Activated CD8-positive, alpha-beta T cell treated with anti-CD3 and anti-CD28 coated beads, Interleukin-2, amount 10 ng/mL, durations not matched to agents 7 days and 5 days (primary cell): Measurements from ENCODE around the gene NRXN3. TPM values are rescaled to one million over a fixed set of nuclear protein-coding genes. Genes with fewer than 3 reads are reported as not detected.

Experiments used
- ATAC-seq: fragments of 150-1000 bp; cut with Tn5 transposase; one replicate; pipeline ENCODE4 v1.10.0; 2021; ENCODE audit warnings: moderate library complexity
- CTCF ChIA-PET: fragments of 350-600 bp; sonication (Branson Sonifier 250); formaldehyde crosslinking; loops from one replicate; lab custom pipeline; 2021; ENCODE audit warnings: antibody characterized with exemption; lab: Charles Lee
- POLR2A ChIA-PET: fragments of 350-600 bp; sonication (Branson Sonifier 250); formaldehyde crosslinking; loops from one replicate; lab custom pipeline; 2021; ENCODE audit warnings: antibody characterized with exemption; lab: Charles Lee
- DNase-seq: peaks from one replicate; pipeline ENCODE4 v3.0.0-alpha.2; 2020
- H3K27ac Mint-ChIP-seq: one replicate; pipeline ENCODE4 v1.8.0; 2021; ENCODE audit warnings: mild to moderate bottlenecking, mixed read lengths
- H3K27me3 Mint-ChIP-seq: one replicate; pipeline ENCODE4 v1.8.0; 2021; ENCODE audit warnings: low read depth, mixed read lengths
- H3K36me3 Mint-ChIP-seq: one replicate; pipeline ENCODE4 v1.8.0; 2021; ENCODE audit warnings: low read depth, mixed read lengths
- H3K4me1 Mint-ChIP-seq: one replicate; pipeline ENCODE4 v1.8.0; 2021; ENCODE audit warnings: low read depth, mixed read lengths
- H3K4me3 Mint-ChIP-seq: one replicate; pipeline ENCODE4 v1.8.0; 2021; ENCODE audit warnings: mild to moderate bottlenecking, mixed read lengths
- H3K9me3 Mint-ChIP-seq: one replicate; pipeline ENCODE4 v1.8.0; 2022; ENCODE audit warnings: mixed read lengths; ENCODE audit not compliant: insufficient read depth
- total RNA-seq, 2 experiments: library from RNA; stranded (reverse); gene quantifications; one replicate each; pipeline ENCODE4 v1.2.3, GENCODE V29; 2021

NRXN3 gene
- total RNA-seq, 2 experiments from 2014 or later, result not detected

- H3K4me1 Mint-ChIP-seq, result no peaks in the 10 kb centered on the region
- H3K36me3 Mint-ChIP-seq, result no peaks in the 10 kb centered on the region
- H3K4me3 Mint-ChIP-seq, result no peak overlapping the region
- ChIA-PET CTCF (no interaction called here), POLR2A (no interaction called here)
- H3K27me3 Mint-ChIP-seq, result no peaks in the 10 kb centered on the region
- H3K9me3 Mint-ChIP-seq, result peaks cover 5% of the 10 kb centered on the region
- DNase-seq (no peak), ATAC-seq (no peak)
- no peak overlapping the region for H3K27ac Mint-ChIP-seq
Measured at GRCh38 chr14:79584679-79585078, 1414.5 kb downstream of the NRXN3 start.

DNA sequence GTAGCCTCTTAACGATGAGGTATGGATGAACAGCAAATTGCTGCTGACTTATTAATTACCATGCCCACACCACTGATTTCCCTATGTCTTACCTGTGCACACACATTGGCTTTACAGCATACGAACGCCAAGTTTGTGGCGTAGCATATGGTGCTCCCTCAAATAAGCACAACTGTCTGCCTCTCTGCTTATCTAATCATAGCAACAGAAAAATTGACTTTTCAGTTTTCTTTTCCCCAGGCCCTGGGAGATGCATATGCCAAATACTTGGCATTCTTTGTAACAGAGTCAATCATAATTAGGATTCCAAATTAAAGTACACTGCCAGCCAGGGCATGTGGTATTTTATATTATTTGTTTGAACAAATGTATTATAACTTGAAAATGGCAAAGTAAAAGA is 1415.7 kb downstream of the NRXN3 start:
- H3K27ac Mint-ChIP-seq, result no peak overlapping the region
- H3K36me3 Mint-ChIP-seq, result no peaks in the 10 kb centered on the region
- H3K4me3 Mint-ChIP-seq, result no peak overlapping the region
- peaks cover 5% of the 10 kb centered on the region for H3K9me3 Mint-ChIP-seq
- ATAC-seq (no peak), DNase-seq (no peak)
- ChIA-PET CTCF (no interaction called here), POLR2A (no interaction called here)
- no peaks in the 10 kb centered on the region for H3K4me1 Mint-ChIP-seq
- no peaks in the 10 kb centered on the region for H3K27me3 Mint-ChIP-seq

- H3K27me3 Mint-ChIP-seq, result no peaks in the 10 kb centered on the region
- CTCF ChIA-PET, result no interaction called here
- ATAC-seq, result no peak
Measured at GRCh38 chr14:79586416-79586815, 1416.2 kb downstream of the NRXN3 start.

DNA sequence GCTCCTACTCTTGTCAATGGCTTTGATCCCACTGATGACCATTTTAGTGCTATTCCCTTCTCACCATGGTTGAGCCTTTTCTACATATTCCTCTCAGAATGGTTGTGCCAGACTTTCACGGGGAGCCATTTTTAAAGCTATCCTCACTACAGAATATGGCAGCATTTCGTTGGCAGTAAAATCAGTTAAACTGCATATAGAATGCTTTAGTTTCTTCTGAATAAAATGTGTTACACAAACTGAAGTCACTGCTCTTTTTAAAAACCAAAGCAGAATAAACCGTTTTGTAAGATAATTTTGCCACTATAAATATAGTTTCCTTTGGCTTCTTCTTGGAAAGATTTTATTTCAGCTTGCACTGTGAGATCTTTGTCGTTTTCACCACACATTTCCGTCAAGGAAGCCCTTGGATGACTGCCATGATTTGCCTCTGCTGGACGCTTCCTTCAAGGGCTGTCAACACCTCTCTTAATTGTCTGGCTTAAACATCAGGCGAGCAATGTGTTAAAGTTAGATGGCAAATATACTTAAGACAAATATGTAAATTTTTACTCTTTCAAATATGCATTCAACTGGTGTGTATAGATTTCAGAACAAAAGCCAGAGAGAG is 1416.9 kb downstream of the NRXN3 start:
- no peak overlapping the region for H3K4me3 Mint-ChIP-seq
- ATAC-seq (no peak), DNase-seq (no peak)
- no peak overlapping the region for H3K27ac Mint-ChIP-seq
- CTCF ChIA-PET, result no interaction called here
- H3K9me3 Mint-ChIP-seq, result peaks cover 5% of the 10 kb centered on the region
- H3K36me3 Mint-ChIP-seq, result no peaks in the 10 kb centered on the region
- no peaks in the 10 kb centered on the region for H3K4me1 Mint-ChIP-seq
- POLR2A ChIA-PET, result no interaction called here
- H3K27me3 Mint-ChIP-seq, result no peaks in the 10 kb centered on the region

More at GRCh38 chr14:79586416-79586815, 1416.2 kb downstream of the NRXN3 start:
- H3K4me3 Mint-ChIP-seq, result no peak overlapping the region
- H3K9me3 Mint-ChIP-seq, result peaks cover 5% of the 10 kb centered on the region
- POLR2A ChIA-PET, result no interaction called here
- H3K4me1 Mint-ChIP-seq, result no peaks in the 10 kb centered on the region
- no peaks in the 10 kb centered on the region for H3K36me3 Mint-ChIP-seq
- no peak overlapping the region for H3K27ac Mint-ChIP-seq
- no peak for DNase-seq

- POLR2A ChIA-PET, result no interaction called here
- H3K4me1 Mint-ChIP-seq, result no peaks in the 10 kb centered on the region
- CTCF ChIA-PET, result no interaction called here
- no peaks in the 10 kb centered on the region for H3K36me3 Mint-ChIP-seq
- no peak for ATAC-seq
- no peak overlapping the region for H3K27ac Mint-ChIP-seq
- peaks cover 5% of the 10 kb centered on the region for H3K9me3 Mint-ChIP-seq
- no peak for DNase-seq
- H3K27me3 Mint-ChIP-seq, result no peaks in the 10 kb centered on the region
- H3K4me3 Mint-ChIP-seq, result no peak overlapping the region
Measured at GRCh38 chr14:79587875-79588274, 1417.7 kb downstream of the NRXN3 start.

- peaks cover 5% of the 10 kb centered on the region for H3K9me3 Mint-ChIP-seq
Measured at GRCh38 chr14:79588398-79588797, 1418.2 kb downstream of the NRXN3 start.

GRCh38 chr14:79596551-79596950 is 1426.4 kb downstream of the NRXN3 start:
- no peaks in the 10 kb centered on the region for H3K27me3 Mint-ChIP-seq

More at GRCh38 chr14:79588398-79588797, 1418.2 kb downstream of the NRXN3 start:
- no peak for DNase-seq
- ChIA-PET CTCF (no interaction called here), POLR2A (no interaction called here)
- Mint-ChIP-seq H3K27me3 (no peaks in the 10 kb centered on the region), H3K36me3 (no peaks in the 10 kb centered on the region), H3K4me1 (no peaks in the 10 kb centered on the region), H3K4me3 (no peak overlapping the region), H3K27ac (no peak overlapping the region)
- no peak for ATAC-seq

DNA sequence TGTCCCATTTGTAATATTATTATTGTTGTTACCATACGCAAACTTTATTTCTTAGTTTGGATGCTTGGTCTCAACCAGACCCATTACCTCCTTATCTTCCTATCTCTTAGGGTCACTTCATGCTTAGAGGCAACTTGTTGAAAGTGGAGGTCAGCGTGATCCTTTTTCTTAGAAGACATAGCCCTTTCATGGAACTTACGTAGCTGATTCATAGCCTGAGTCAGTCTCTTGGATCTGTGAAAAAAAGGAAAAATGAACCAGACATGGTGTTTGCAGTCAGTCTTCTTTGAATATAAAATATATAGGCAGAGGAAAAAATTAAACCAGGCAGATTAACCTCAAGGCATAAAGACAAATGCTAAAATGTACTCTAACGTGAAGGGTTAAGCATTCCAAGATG is 1427.4 kb downstream of the NRXN3 start:
- no peaks in the 10 kb centered on the region for H3K9me3 Mint-ChIP-seq
- H3K27me3 Mint-ChIP-seq, result no peaks in the 10 kb centered on the region
- ATAC-seq, result no peak
- ChIA-PET CTCF (no interaction called here), POLR2A (no interaction called here)
- H3K4me3 Mint-ChIP-seq, result no peak overlapping the region
- H3K27ac Mint-ChIP-seq, result no peak overlapping the region
- DNase-seq, result no peak
- H3K4me1 Mint-ChIP-seq, result no peaks in the 10 kb centered on the region
- H3K36me3 Mint-ChIP-seq, result no peaks in the 10 kb centered on the region

More at GRCh38 chr14:79596551-79596950, 1426.4 kb downstream of the NRXN3 start:
- Mint-ChIP-seq H3K4me1 (no peaks in the 10 kb centered on the region), H3K9me3 (no peaks in the 10 kb centered on the region), H3K27ac (no peak overlapping the region), H3K36me3 (no peaks in the 10 kb centered on the region), H3K4me3 (no peak overlapping the region)
- ATAC-seq (no peak), DNase-seq (no peak)
- CTCF ChIA-PET, result no interaction called here
- POLR2A ChIA-PET, result no interaction called here

DNA sequence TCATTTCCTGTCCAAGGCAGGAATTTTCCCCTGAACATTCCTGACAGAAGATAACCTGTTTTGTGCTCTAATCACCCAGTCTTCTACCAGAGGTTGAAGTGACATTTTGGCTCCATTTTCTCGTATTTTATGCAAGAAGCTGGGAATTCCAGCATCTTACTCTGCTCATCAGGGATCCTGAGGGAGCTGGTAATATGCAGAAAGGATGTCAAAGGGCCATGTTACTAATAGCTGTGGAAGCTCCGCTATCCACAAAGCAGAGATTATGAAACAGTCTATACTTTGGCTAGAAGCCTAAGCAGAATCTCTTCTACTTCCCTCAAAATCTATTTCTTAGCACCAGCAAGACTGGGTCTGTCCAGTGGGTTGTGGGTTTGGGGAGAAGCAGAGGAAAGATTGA is 1428.2 kb downstream of the NRXN3 start:
- ATAC-seq (no peak), DNase-seq (no peak)
- ChIA-PET POLR2A (interaction anchor here (0.8 kb wide), 1 partner anchor 169 kb away, joined by 3 read pairs; no protein-coding TSS in a partner anchor), CTCF (no interaction called here)
- H3K4me1 Mint-ChIP-seq, result no peaks in the 10 kb centered on the region
- H3K27me3 Mint-ChIP-seq, result no peaks in the 10 kb centered on the region
- H3K9me3 Mint-ChIP-seq, result no peaks in the 10 kb centered on the region
- H3K4me3 Mint-ChIP-seq, result no peak overlapping the region
- H3K36me3 Mint-ChIP-seq, result no peaks in the 10 kb centered on the region
- H3K27ac Mint-ChIP-seq, result no peak overlapping the region

DNA sequence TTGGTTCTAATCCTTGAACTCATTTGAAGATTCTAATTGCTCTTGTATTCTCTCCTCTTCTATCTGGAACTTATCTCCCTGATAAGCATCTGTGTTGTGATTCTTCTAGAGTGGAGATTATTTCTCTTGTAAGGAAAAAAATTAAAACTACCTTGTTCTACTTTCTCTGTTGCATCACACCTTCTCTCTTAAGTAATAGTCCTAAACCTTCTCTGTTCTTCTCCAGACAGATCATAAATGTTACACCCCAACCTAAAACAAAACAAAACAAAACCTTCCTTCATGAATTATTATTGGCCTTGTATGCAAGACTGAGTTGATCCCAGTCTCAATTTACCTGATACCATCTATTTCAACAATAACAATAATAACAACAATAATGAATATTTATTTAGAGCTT is 1429.1 kb downstream of the NRXN3 start:
- Mint-ChIP-seq H3K4me1 (no peaks in the 10 kb centered on the region), H3K4me3 (no peak overlapping the region), H3K27ac (no peak overlapping the region), H3K36me3 (no peaks in the 10 kb centered on the region), H3K9me3 (no peaks in the 10 kb centered on the region), H3K27me3 (no peaks in the 10 kb centered on the region)
- POLR2A ChIA-PET, result interaction anchor here (0.8 kb wide), 1 partner anchor 168 kb away, joined by 3 read pairs; no protein-coding TSS in a partner anchor
- CTCF ChIA-PET, result no interaction called here
- ATAC-seq (no peak), DNase-seq (no peak)

DNA sequence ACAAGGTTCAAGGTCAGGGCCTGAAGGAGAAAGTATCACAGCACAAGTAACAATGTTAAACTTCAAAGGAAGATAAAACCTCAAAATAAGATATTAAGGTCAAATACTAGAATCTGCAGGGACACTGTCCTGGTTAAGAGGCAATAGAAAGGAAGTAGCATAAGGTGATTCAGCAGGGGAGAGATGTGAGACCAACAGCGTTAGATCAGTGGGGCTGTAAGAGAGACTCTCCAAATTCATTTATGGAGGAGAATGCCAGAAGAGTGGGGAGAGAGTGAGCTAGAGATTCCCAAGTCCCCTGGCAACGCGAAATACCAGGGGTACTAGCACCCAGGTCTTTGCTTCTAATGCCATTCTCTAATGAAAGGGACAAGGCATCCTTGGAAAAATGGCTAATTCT is 1430.2 kb downstream of the NRXN3 start:
- POLR2A ChIA-PET, result no interaction called here
- DNase-seq, result no peak

GRCh38 chr14:79601579-79601978 is 1431.4 kb downstream of the NRXN3 start:
- ChIA-PET POLR2A (no interaction called here), CTCF (no interaction called here)
- no peak for DNase-seq
- Mint-ChIP-seq H3K9me3 (no peaks in the 10 kb centered on the region), H3K27me3 (no peaks in the 10 kb centered on the region), H3K4me1 (no peaks in the 10 kb centered on the region), H3K27ac (no peak overlapping the region), H3K36me3 (no peaks in the 10 kb centered on the region), H3K4me3 (no peak overlapping the region)
- no peak for ATAC-seq

More for the DNA sequence above, 1430.2 kb downstream of the NRXN3 start:
- no peaks in the 10 kb centered on the region for H3K4me1 Mint-ChIP-seq
- no peak overlapping the region for H3K27ac Mint-ChIP-seq
- H3K36me3 Mint-ChIP-seq, result no peaks in the 10 kb centered on the region
- H3K27me3 Mint-ChIP-seq, result no peaks in the 10 kb centered on the region
- no peak for ATAC-seq
- no peaks in the 10 kb centered on the region for H3K9me3 Mint-ChIP-seq
- CTCF ChIA-PET, result no interaction called here
- H3K4me3 Mint-ChIP-seq, result no peak overlapping the region

GRCh38 chr14:79602045-79602444 is 1431.9 kb downstream of the NRXN3 start:
- DNase-seq (no peak), ATAC-seq (no peak)
- CTCF ChIA-PET, result no interaction called here
- H3K27me3 Mint-ChIP-seq, result no peaks in the 10 kb centered on the region
- no peaks in the 10 kb centered on the region for H3K9me3 Mint-ChIP-seq
- POLR2A ChIA-PET, result interaction anchor here (0.6 kb wide), 1 partner anchor 114 kb away, joined by 3 read pairs; no protein-coding TSS in a partner anchor
- H3K4me1 Mint-ChIP-seq, result no peaks in the 10 kb centered on the region
- no peak overlapping the region for H3K4me3 Mint-ChIP-seq
- H3K27ac Mint-ChIP-seq, result no peak overlapping the region
- no peaks in the 10 kb centered on the region for H3K36me3 Mint-ChIP-seq
